GM12892 (cell line): ENCODE data around the gene CRYBA2.

Source experiments
- POLR2A ChIP-seq: IDR thresholded peaks from 2 replicates; pipeline ENCODE4 v1.6.1; 2011; ENCODE audit warnings: low read depth, low read length, control low read depth
- POLR2AphosphoS5 ChIP-seq: IDR thresholded peaks from 2 replicates; pipeline ENCODE4 v1.6.1; 2011; ENCODE audit warnings: low read depth, low read length, control low read depth
- TAF1 ChIP-seq: IDR thresholded peaks from 2 replicates; pipeline ENCODE4 v1.6.1; 2011; ENCODE audit warnings: low read depth, mild to moderate bottlenecking, control low read depth, low read length, borderline replicate concordance

DNA sequence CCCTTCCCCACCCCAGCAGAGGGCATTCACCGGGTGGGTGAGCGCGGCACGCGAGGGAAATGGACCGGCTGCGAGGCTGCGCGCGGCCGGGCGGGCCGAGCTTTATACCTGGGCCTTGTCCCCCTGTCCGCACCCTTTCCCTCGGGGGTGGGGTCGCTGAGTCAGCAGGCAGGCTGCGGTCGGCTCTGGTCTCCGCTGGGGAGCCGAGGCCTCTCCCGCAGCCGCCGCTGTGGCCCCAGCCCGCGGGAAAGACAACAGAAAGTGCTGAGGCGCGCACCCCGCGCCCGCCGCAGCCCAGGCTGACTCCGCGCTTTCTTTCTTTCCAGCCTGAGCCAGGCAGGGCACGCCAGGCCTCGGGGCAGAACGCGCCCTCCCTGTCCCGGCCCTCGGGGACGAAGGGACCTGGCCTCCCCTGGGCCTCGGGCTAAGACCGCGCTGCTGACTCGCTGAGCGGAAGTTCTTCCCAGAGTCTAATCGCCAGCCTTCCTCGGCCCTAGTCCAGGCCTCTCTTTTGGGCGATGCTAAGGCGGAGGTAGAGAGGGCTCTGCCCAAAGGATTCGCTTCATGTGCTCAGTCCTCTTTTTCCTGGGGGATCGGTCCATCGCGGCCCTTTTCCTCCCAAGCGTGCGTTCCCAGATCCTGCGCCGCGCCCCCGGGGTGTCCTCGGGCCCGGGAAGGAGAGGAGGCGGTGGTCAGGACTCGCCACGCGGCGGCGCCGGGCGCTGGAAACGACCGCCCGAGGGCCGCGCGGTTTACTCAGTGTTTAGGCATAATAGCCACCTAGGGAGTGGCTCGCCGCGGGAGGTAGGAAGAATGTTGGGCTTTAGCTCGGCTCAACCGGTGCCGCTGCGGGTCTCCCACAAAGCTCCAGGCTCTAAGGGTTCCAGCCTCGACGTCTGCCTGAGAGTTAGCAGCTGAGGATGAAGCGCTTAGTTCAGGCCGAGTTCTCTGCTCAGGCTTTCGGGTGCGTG, at the start of gene CRYBA2:
- TF ChIP-seq POLR2A (no peak), POLR2AphosphoS5 (no peak), TAF1 (no peak)
